ENCODE data around the gene XBP1.

DNA sequence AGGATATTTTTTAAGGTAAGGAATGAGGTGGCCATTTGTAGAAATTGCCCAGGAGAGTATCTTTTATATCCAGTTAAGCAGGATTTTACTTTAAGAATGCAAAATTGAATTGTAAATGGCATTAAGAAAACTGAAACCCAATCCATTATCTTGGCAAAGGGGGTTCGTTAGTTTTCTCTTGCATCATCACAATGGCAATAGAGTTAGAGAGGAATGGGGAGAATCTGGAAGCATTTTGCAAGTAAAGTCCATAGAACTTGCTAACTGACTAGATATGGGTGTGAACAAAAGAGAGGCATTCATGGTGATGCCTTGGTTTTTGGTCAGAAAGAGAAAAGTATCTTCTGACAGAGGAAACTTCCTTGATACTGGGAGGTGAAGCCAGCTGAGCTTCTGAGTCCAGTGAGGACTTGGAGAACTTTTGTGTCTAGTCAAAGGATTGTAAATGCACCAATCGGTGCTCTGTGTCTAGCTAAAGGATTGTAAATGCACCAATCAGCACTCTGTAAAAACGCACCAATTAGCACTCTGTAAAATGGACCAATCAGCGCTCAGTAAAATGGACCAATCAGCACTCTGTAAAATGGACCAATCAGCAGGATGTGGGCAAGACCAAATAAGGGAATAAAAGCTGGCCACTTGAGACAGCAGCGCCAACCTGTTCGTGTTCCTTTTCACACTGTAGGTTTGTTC, 31.5 kb downstream of the XBP1 start:
- TF ChIP-seq, protein P1, sequence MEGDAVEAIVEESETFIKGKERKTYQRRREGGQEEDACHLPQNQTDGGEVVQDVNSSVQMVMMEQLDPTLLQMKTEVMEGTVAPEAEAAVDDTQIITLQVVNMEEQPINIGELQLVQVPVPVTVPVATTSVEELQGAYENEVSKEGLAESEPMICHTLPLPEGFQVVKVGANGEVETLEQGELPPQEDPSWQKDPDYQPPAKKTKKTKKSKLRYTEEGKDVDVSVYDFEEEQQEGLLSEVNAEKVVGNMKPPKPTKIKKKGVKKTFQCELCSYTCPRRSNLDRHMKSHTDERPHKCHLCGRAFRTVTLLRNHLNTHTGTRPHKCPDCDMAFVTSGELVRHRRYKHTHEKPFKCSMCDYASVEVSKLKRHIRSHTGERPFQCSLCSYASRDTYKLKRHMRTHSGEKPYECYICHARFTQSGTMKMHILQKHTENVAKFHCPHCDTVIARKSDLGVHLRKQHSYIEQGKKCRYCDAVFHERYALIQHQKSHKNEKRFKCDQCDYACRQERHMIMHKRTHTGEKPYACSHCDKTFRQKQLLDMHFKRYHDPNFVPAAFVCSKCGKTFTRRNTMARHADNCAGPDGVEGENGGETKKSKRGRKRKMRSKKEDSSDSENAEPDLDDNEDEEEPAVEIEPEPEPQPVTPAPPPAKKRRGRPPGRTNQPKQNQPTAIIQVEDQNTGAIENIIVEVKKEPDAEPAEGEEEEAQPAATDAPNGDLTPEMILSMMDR (IDR thresholded peaks at IDR 0.05; ENCODE audit: extremely low read depth in 1 of 2, insufficient read depth in 1 of 2, low read depth in 1 of 2, low read length in 2 of 2) = no peak
- no peak for TF ChIP-seq MYC (IDR thresholded peaks at IDR 0.05; ENCODE audit: low read depth, low read length)
- no peak for TF ChIP-seq POLR2AphosphoS5 (IDR thresholded peaks at IDR 0.05; ENCODE audit: insufficient read depth, low read depth, low read length)
- TF ChIP-seq EZH2 (IDR thresholded peaks at IDR 0.05; ENCODE audit: borderline replicate concordance, low read depth, low read length, severe bottlenecking) = no peak
- no peak for TF ChIP-seq JUN (IDR thresholded peaks at IDR 0.05; ENCODE audit: borderline replicate concordance, insufficient read depth, insufficient read length, low read depth)
- no peak for TF ChIP-seq POLR2A (IDR thresholded peaks at IDR 0.05; ENCODE audit: low read depth, low read length)
- TF ChIP-seq GATA2 (IDR thresholded peaks at IDR 0.05; ENCODE audit: insufficient read depth, insufficient read length, low read depth, low read length) = no peak
- TF ChIP-seq, protein P2, sequence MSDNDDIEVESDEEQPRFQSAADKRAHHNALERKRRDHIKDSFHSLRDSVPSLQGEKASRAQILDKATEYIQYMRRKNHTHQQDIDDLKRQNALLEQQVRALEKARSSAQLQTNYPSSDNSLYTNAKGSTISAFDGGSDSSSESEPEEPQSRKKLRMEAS (IDR thresholded peaks at IDR 0.05; ENCODE audit: insufficient read depth, insufficient read length) = no peak
- TF ChIP-seq FOS (IDR thresholded peaks at IDR 0.05; ENCODE audit: borderline replicate concordance, insufficient read depth, low read length) = no peak

All from endothelial cell of umbilical vein (primary cell).